Naive thymus-derived CD8-positive, alpha-beta T cell (primary cell): ENCODE data around the gene SLC23A3. TPM values are rescaled to one million over a fixed set of nuclear protein-coding genes. Genes with fewer than 3 reads are reported as not detected.

Source experiments
- ATAC-seq, 2 donors: fragments of 150-1000 bp; cut with Tn5 transposase in 1 of 2; sonication (Bioruptor Pico), chemical (Tn5 transposase) in 1 of 2; 1 replicate in 1 of 2; 2 replicates in 1 of 2; pipeline ENCODE4 v1.10.0; 2021; ENCODE audit warnings: mild to moderate bottlenecking in 2 of 2, moderate library complexity in 2 of 2
- POLR2A ChIA-PET: fragments of 350-600 bp; sonication (Branson Sonifier 250); formaldehyde crosslinking; loops from one replicate; lab custom pipeline; 2021; ENCODE audit warnings: antibody characterized with exemption; lab: Charles Lee
- DNase-seq, 10 donors: peaks; one replicate each; pipeline versions ENCODE4 v3.0.0 to v3.0.0-alpha.2; 2020 to 2022
- H3K27ac Mint-ChIP-seq, 10 donors: one replicate each; pipeline ENCODE4 v1.8.0; 2020 to 2022; ENCODE audit warnings: mild to moderate bottlenecking in 10 of 10, mixed read lengths in 10 of 10, moderate library complexity in 4 of 10, inconsistent platforms in 1 of 10
- H3K27me3 Mint-ChIP-seq, 5 donors: one replicate each; pipeline ENCODE4 v1.8.0; 2021 to 2022; ENCODE audit warnings: mixed read lengths in 5 of 5
- H3K36me3 Mint-ChIP-seq, 3 donors: one replicate each; pipeline ENCODE4 v1.8.0; 2020 to 2022; ENCODE audit warnings: mixed read lengths in 3 of 3, mild to moderate bottlenecking in 2 of 3, inconsistent platforms in 1 of 3
- H3K4me1 Mint-ChIP-seq, 4 donors: one replicate each; pipeline ENCODE4 v1.8.0; 2021 to 2022; ENCODE audit warnings: mixed read lengths in 4 of 4
- H3K4me3 Mint-ChIP-seq, 10 donors: one replicate each; pipeline ENCODE4 v1.8.0; 2020 to 2022; ENCODE audit warnings: mild to moderate bottlenecking in 10 of 10, mixed read lengths in 10 of 10, moderate library complexity in 6 of 10, inconsistent platforms in 1 of 10
- H3K9me3 Mint-ChIP-seq, 9 donors: one replicate each; pipeline ENCODE4 v1.8.0; 2020 to 2022; ENCODE audit warnings: mixed read lengths in 9 of 9, mild to moderate bottlenecking in 3 of 9, inconsistent platforms in 1 of 9, moderate library complexity in 1 of 9
- polyA plus RNA-seq, 3 donors: library from polyadenylated mRNA; unstranded; fragments of 300-500 nt; fragmentation: Illumina TruSeq; gene quantifications; one replicate each; pipeline ENCODE4 v1.2.3, GENCODE V29; 2021
- total RNA-seq, 8 experiments: library from RNA in 2 of 8; stranded (reverse) in 2 of 8; gene quantifications; one replicate each; pipeline ENCODE4 v1.2.3 and lab custom pipeline; 2021 to 2026

Gene SLC23A3
- total and polyA plus RNA-seq, 5 experiments from 2014 or later: 2.7 to 3.3 TPM; not detected in 3

DNA sequence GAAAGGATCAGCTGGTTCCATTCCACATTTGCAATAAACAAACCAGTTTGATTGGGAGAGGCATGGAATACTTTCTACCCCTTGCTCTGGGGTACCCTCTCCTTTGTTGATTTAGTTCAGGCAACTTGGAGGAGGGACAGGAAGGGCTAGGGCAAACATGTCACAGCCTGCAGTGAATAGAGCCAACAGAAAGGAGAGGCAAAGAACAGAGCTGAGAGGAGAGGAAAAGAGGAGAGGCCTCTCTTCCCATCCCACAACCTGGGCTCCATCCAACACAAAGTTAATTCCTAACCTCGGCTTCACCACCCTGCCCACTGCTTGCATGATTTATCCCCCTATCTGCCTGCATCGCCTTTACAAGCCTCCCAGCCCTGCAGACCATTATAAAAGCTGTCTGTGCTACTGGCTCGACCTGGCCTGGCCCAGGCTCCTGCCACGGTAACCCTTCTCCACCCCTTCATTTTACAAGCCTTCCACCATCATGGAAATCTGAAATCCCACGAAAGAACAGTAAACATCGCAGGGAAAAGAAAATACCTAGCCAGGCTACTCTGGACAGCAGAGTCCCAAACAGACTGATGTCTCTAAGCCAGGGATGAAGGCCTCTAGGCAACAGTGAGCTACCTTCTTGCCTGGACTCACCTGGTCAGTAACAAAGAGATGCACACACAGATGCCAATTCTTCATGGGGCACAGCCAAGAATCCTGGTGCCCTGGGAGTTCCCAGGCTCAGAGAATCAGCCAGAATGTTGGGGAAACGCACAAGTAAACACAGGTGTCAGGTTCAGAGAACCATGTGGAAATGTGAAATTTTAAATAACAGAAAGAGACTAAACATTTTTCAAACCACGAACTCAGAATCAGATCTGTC is 52.8 kb downstream of the SLC23A3 start:
- peaks cover 0 to 23% (median 2%) of the 10 kb centered on the region in 3 donors for H3K36me3 Mint-ChIP-seq
- POLR2A ChIA-PET: no interaction called here
- H3K27me3 Mint-ChIP-seq: no peaks in the 10 kb centered on the region
- peaks cover 0 to 20% (median 8%) of the 10 kb centered on the region in 4 donors for H3K4me1 Mint-ChIP-seq
- DNase-seq (no peak), ATAC-seq (no peak)
- peak overlapping the region in 1 of 10 donors; percentile 13 for H3K27ac Mint-ChIP-seq
- H3K4me3 Mint-ChIP-seq: no peak overlapping the region
- no peaks in the 10 kb centered on the region for H3K9me3 Mint-ChIP-seq

DNA sequence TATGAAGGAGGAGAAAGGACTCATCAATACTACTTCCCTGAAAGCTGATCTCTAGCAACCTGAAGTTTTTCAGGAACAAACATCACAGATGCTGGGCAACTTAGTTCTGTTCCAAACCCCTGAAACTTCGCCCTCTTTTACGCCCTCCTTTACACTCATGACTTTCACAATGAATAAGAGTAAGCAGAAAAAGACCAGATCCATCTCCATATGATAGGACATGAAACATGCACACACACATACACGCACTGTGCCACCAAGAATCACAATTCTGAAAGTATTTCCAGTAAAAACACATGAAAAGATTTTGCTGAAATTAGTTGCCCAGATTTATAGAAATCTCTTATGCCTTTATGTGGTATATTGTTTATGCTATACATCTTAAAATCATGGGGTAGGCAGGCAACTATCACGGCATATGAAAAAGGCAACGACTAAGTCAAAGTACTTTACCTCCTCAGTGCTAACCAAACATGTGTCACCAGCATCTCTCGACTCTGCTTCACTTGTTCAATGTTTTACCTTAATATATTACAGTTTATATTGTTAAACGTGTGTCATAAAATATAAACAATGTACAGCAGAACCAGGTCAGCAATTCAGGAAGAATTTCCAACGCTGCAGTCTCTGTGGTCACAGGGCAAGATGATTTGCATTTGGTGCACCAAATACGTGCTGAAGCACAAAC is 57.0 kb downstream of the SLC23A3 start:
- ATAC-seq (no peak), DNase-seq (no peak)
- POLR2A ChIA-PET: no interaction called here
- Mint-ChIP-seq H3K4me1 (peaks cover 14 to 53% (median 26%) of the 10 kb centered on the region in 4 donors), H3K4me3 (no peak overlapping the region), H3K9me3 (no peaks in the 10 kb centered on the region), H3K27me3 (no peaks in the 10 kb centered on the region), H3K27ac (peak overlapping the region in 1 of 10 donors; percentile 60), H3K36me3 (peaks cover 0 to 26% (median 2%) of the 10 kb centered on the region in 3 donors)

DNA sequence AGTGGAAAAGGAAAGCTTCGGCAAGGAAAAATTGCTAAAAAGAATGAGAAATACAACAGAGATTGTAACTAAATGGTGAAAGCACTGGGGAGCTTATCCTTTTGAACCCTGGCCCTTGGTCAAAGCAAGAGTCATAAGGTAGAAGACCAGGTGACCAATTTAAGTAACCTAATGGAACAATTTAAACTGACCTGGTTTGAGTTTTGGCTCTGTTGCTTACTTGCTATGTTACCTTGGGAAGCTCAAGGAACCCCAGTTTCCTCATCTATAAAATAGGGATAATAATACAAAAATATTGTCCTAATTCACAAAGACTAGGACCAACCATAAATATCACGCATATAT is 57.8 kb downstream of the SLC23A3 start:
- POLR2A ChIA-PET: no interaction called here
- no peak for ATAC-seq
- no peak overlapping the region for H3K4me3 Mint-ChIP-seq
- H3K36me3 Mint-ChIP-seq: peaks cover 0 to 26% (median 2%) of the 10 kb centered on the region in 3 donors
- H3K27ac Mint-ChIP-seq: no peak overlapping the region
- H3K27me3 Mint-ChIP-seq: no peaks in the 10 kb centered on the region
- H3K4me1 Mint-ChIP-seq: peaks cover 14 to 57% (median 28%) of the 10 kb centered on the region in 4 donors
- no peak for DNase-seq
- H3K9me3 Mint-ChIP-seq: no peaks in the 10 kb centered on the region

Other genes starting within 250 kb of the SLC23A3 start
- gene CDK5R2, start 210.4 kb downstream of the SLC23A3 start, total RNA-seq: not detected
- not detected for gene CDK5R2, start 210.4 kb downstream of the SLC23A3 start, polyA plus RNA-seq
- gene FEV, start 184.8 kb downstream of the SLC23A3 start, total RNA-seq: not detected
- not detected for gene FEV, start 184.8 kb downstream of the SLC23A3 start, polyA plus RNA-seq
- gene CRYBA2, start 176.6 kb downstream of the SLC23A3 start, total RNA-seq: not detected
- gene CRYBA2, start 176.6 kb downstream of the SLC23A3 start, polyA plus RNA-seq: not detected
- not detected for gene CFAP65, start 128.5 kb downstream of the SLC23A3 start, total RNA-seq
- gene CFAP65, start 128.5 kb downstream of the SLC23A3 start, polyA plus RNA-seq: under 1 TPM in 1 of 3 donors, not detected in 2; 0.23 TPM
- gene IHH, start 109.1 kb downstream of the SLC23A3 start, total RNA-seq: not detected
- gene IHH, start 109.1 kb downstream of the SLC23A3 start, polyA plus RNA-seq: not detected
- gene NHEJ1, start 9.2 kb downstream of the SLC23A3 start, total RNA-seq: 10 to 100 TPM; 17.0 to 20.1 TPM
- 10 to 100 TPM; 16.6 to 29.1 (median 23.0) TPM for gene NHEJ1, start 9.2 kb downstream of the SLC23A3 start, polyA plus RNA-seq
- gene CNPPD1, start 6.9 kb upstream of the SLC23A3 start, total RNA-seq: 10 to 100 TPM; 59.1 to 64.1 TPM
- 10 to 100 TPM; 45.8 to 59.8 (median 50.4) TPM for gene CNPPD1, start 6.9 kb upstream of the SLC23A3 start, polyA plus RNA-seq
- 100 to 1,000 TPM; 110 to 113 TPM for gene RETREG2, start 8.2 kb upstream of the SLC23A3 start, total RNA-seq
- 10 to 100 TPM; 52.0 to 64.3 (median 57.6) TPM for gene RETREG2, start 8.2 kb upstream of the SLC23A3 start, polyA plus RNA-seq
- 10 to 100 TPM; 69.6 to 81.9 TPM for gene ZFAND2B, start 36.8 kb upstream of the SLC23A3 start, total RNA-seq
- gene ZFAND2B, start 36.8 kb upstream of the SLC23A3 start, polyA plus RNA-seq: 10 to 100 TPM; 78.1 to 85.1 (median 78.1) TPM
- gene ABCB6, start 48.9 kb upstream of the SLC23A3 start, total RNA-seq: 10 to 100 TPM; 12.3 to 12.9 TPM
- gene ABCB6, start 48.9 kb upstream of the SLC23A3 start, polyA plus RNA-seq: 1 to 10 TPM; 1.6 to 4.9 (median 1.8) TPM
- 10 to 100 TPM; 52.6 to 53.5 TPM for gene ATG9A, start 59.6 kb upstream of the SLC23A3 start, total RNA-seq
- 10 to 100 TPM; 17.7 to 27.9 (median 20.5) TPM for gene ATG9A, start 59.6 kb upstream of the SLC23A3 start, polyA plus RNA-seq
- 100 to 1,000 TPM; 263 to 278 TPM for gene ANKZF1, start 59.8 kb upstream of the SLC23A3 start, total RNA-seq
- 10 to 100 TPM; 23.8 to 46.2 (median 25.9) TPM for gene ANKZF1, start 59.8 kb upstream of the SLC23A3 start, polyA plus RNA-seq
- gene GLB1L, start 75.4 kb upstream of the SLC23A3 start, total RNA-seq: 1 to 10 TPM; 1.8 to 2.7 TPM
- 1 to 10 TPM in 2 of 3 donors, under 1 TPM in 1; 0.62 to 1.8 (median 1.7) TPM for gene GLB1L, start 75.4 kb upstream of the SLC23A3 start, polyA plus RNA-seq
- gene STK16, start 75.5 kb upstream of the SLC23A3 start, total RNA-seq: 10 to 100 TPM; 22.4 to 22.6 TPM
- gene STK16, start 75.5 kb upstream of the SLC23A3 start, polyA plus RNA-seq: 10 to 100 TPM; 21.6 to 25.8 (median 23.7) TPM
- gene TUBA4B, start 83.2 kb upstream of the SLC23A3 start, total RNA-seq: not detected
- not detected for gene TUBA4B, start 83.2 kb upstream of the SLC23A3 start, polyA plus RNA-seq
- gene TUBA4A, start 83.9 kb upstream of the SLC23A3 start, total RNA-seq: 100 to 1,000 TPM; 143 to 144 TPM
- 100 to 1,000 TPM; 107 to 275 (median 122) TPM for gene TUBA4A, start 83.9 kb upstream of the SLC23A3 start, polyA plus RNA-seq
- gene DNAJB2, start 109.3 kb upstream of the SLC23A3 start, total RNA-seq: 100 to 1,000 TPM; 102 to 105 TPM
- gene DNAJB2, start 109.3 kb upstream of the SLC23A3 start, polyA plus RNA-seq: 1 to 10 TPM; 5.0 to 6.6 (median 5.9) TPM
- gene PTPRN, start 139.4 kb upstream of the SLC23A3 start, total RNA-seq: not detected
- under 1 TPM in 2 of 3 donors, not detected in 1; 0.27 to 0.31 TPM for gene PTPRN, start 139.4 kb upstream of the SLC23A3 start, polyA plus RNA-seq
- gene RESP18, start 162.7 kb upstream of the SLC23A3 start, total RNA-seq: not detected
- not detected for gene RESP18, start 162.7 kb upstream of the SLC23A3 start, polyA plus RNA-seq
- gene DNPEP, start 217.9 kb upstream of the SLC23A3 start, total RNA-seq: 10 to 100 TPM; 81.9 to 89.1 TPM
- gene DNPEP, start 217.9 kb upstream of the SLC23A3 start, polyA plus RNA-seq: 10 to 100 TPM; 51.2 to 62.6 (median 53.1) TPM
- gene DES, start 248.3 kb upstream of the SLC23A3 start, total RNA-seq: not detected
- not detected for gene DES, start 248.3 kb upstream of the SLC23A3 start, polyA plus RNA-seq